Mesenchymal stem cell (in vitro differentiated cells and primary cell): ENCODE data around the gene GABRA4.

Experiments
- DNase-seq: peaks from one replicate; pipeline ENCODE4 v3.0.0-alpha.2; 2013
- H2AFZ ChIP-seq: one replicate; pipeline ENCODE4 v1.6.1; 2013; ENCODE audit warnings: low read depth, mild to moderate bottlenecking, control low read depth, inconsistent platforms, low read length, moderate library complexity
- H2AK5ac ChIP-seq: 2 replicates; pipeline ENCODE4 v1.6.1; 2013; ENCODE audit warnings: low read length, moderate library complexity, mild to moderate bottlenecking, inconsistent platforms; ENCODE audit not compliant: severe bottlenecking
- H2BK120ac ChIP-seq: one replicate; pipeline ENCODE4 v1.6.1; 2013; ENCODE audit warnings: low read depth, mild to moderate bottlenecking, inconsistent platforms, low read length, moderate library complexity
- H2BK12ac ChIP-seq, 2 experiments: one replicate each; pipeline ENCODE4 v1.6.1; 2013; ENCODE audit warnings: inconsistent platforms in 2 of 2, low read length in 2 of 2, mild to moderate bottlenecking in 2 of 2, moderate library complexity in 2 of 2, control low read depth in 1 of 2
- H2BK15ac ChIP-seq: one replicate; pipeline ENCODE4 v1.6.1; 2013; ENCODE audit warnings: mild to moderate bottlenecking, low read depth, inconsistent platforms; ENCODE audit not compliant: poor library complexity, severe bottlenecking
- H2BK5ac ChIP-seq: 2 replicates; pipeline ENCODE4 v1.6.1; 2013; ENCODE audit warnings: low read depth, mild to moderate bottlenecking, low read length, control low read depth, inconsistent platforms; ENCODE audit not compliant: poor library complexity, severe bottlenecking
- H3K14ac ChIP-seq, 2 experiments: one replicate each; pipeline ENCODE4 v1.6.1; 2013; ENCODE audit warnings: inconsistent platforms in 2 of 2, low read length in 2 of 2, control low read depth in 1 of 2, mild to moderate bottlenecking in 1 of 2, moderate library complexity in 1 of 2
- H3K18ac ChIP-seq, 2 experiments: one replicate each; pipeline ENCODE4 v1.6.1; 2013; ENCODE audit warnings: inconsistent platforms in 2 of 2, low read length in 2 of 2, control low read depth in 1 of 2, low read depth in 1 of 2, mild to moderate bottlenecking in 1 of 2
- H3K23ac ChIP-seq, 2 experiments: one replicate each; pipeline ENCODE4 v1.6.1; 2013; ENCODE audit warnings: inconsistent platforms in 2 of 2, low read length in 2 of 2, mild to moderate bottlenecking in 2 of 2, moderate library complexity in 2 of 2, control low read depth in 1 of 2
- H3K27ac ChIP-seq: 2 replicates; pipeline ENCODE4 v1.5.1; 2013; ENCODE audit warnings: mild to moderate bottlenecking, moderate library complexity, low read length, control low read depth, inconsistent platforms; ENCODE audit not compliant: poor library complexity, severe bottlenecking
- H3K27me3 ChIP-seq, 2 experiments: 2 replicates each; pipeline versions ENCODE4 v1.6.1 to v1.7.0; 2013; ENCODE audit warnings: low read length in 2 of 2, mild to moderate bottlenecking in 2 of 2, moderate library complexity in 2 of 2, control low read depth in 1 of 2, inconsistent platforms in 1 of 2; ENCODE audit not compliant: control insufficient read depth in 1 of 2, insufficient read depth in 1 of 2
- H3K36me3 ChIP-seq, 2 experiments: 2 replicates each; pipeline versions ENCODE4 v1.6.1 to v1.7.0; 2013; ENCODE audit warnings: low read length in 2 of 2, control low read depth in 1 of 2, inconsistent platforms in 1 of 2, low read depth in 1 of 2, mild to moderate bottlenecking in 1 of 2; ENCODE audit not compliant: insufficient read depth in 2 of 2, control insufficient read depth in 1 of 2
- H3K4ac ChIP-seq, 2 experiments: one replicate each; pipeline ENCODE4 v1.6.1; 2013; ENCODE audit warnings: inconsistent platforms in 2 of 2, low read length in 2 of 2, mild to moderate bottlenecking in 2 of 2, moderate library complexity in 2 of 2, control low read depth in 1 of 2, low read depth in 1 of 2
- H3K4me1 ChIP-seq: 2 replicates; pipeline ENCODE4 v1.6.1; 2013; ENCODE audit warnings: low read depth, low read length, control low read depth; ENCODE audit not compliant: control insufficient read depth, insufficient read depth
- H3K4me2 ChIP-seq: 2 replicates; pipeline ENCODE4 v1.6.1; 2013; ENCODE audit warnings: low read length, mild to moderate bottlenecking, inconsistent platforms; ENCODE audit not compliant: poor library complexity, severe bottlenecking
- H3K4me3 ChIP-seq, 2 experiments: 2 replicates each; pipeline versions ENCODE4 v1.5.1 to v1.7.0; 2013; ENCODE audit warnings: low read length in 2 of 2, mild to moderate bottlenecking in 2 of 2, control low read depth in 1 of 2, low read depth in 1 of 2; ENCODE audit not compliant: insufficient read depth in 1 of 2
- H3K79me1 ChIP-seq: replicated peaks from 2 replicates; pipeline ENCODE4 v1.6.1; 2013; ENCODE audit warnings: mild to moderate bottlenecking, control low read depth, low read length, inconsistent platforms; ENCODE audit not compliant: poor library complexity, severe bottlenecking
- H3K9ac ChIP-seq: 2 replicates; pipeline ENCODE4 v1.7.0; 2013; ENCODE audit warnings: mild to moderate bottlenecking, low read length, moderate library complexity
- H3K9me3 ChIP-seq: 2 replicates; pipeline ENCODE4 v1.7.0; 2013; ENCODE audit warnings: mild to moderate bottlenecking, low read length; ENCODE audit not compliant: control insufficient read depth
- H4K8ac ChIP-seq: one replicate; pipeline ENCODE4 v1.6.1; 2013; ENCODE audit warnings: inconsistent platforms, mild to moderate bottlenecking, low read length, moderate library complexity
- H4K91ac ChIP-seq: one replicate; pipeline ENCODE4 v1.6.1; 2013; ENCODE audit warnings: mild to moderate bottlenecking, low read length, inconsistent platforms
- WGBS: methylation state at CpG from one replicate; pipeline ENCODE4 v1.1.7; 2013; ENCODE audit warnings: mixed read lengths; 5-methylcytosine and 5-hydroxymethylcytosine counted together

Gene GABRA4

DNA sequence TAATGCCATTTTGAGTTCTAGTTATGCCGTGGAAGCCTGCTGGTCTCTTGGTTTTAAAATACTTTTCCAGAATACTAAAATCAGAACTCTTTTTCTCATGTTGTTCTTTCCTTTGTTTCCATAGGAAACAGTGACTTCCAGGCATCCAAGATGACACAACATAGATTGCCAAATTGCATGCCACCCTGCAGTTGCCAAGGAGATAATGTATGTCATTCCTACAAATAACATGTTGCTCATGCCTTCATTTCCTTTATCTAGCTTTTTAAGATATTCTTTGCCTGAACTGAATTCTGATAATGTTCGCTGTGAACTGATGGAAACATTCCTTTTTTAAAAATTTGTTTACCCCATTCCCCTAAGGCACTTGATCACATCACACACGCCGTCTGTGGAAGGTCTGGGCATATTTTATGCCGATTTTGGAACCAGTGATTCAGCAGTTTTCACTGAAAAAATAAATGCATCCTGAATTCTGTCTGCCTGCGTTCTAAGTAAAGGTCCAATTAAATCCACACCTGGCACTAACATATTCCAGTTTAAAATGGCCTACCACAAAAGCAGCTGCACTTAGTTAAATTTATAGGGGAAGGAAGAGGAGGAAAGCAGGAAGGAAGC is 46.4 kb downstream of the GABRA4 start:
- no peak overlapping the region for H2AFZ ChIP-seq
- no peak overlapping the region for H2BK15ac ChIP-seq
- H3K79me1 ChIP-seq = no peaks in the 10 kb centered on the region
- no peaks in the 10 kb centered on the region for H3K9me3 ChIP-seq
- H2BK5ac ChIP-seq = no peak overlapping the region
- no peaks in the 10 kb centered on the region for H3K27me3 ChIP-seq
- H2AK5ac ChIP-seq = no peak overlapping the region
- H3K4me2 ChIP-seq = no peak overlapping the region
- no peaks in the 10 kb centered on the region for H3K36me3 ChIP-seq
- no peak overlapping the region for H3K18ac ChIP-seq
- H3K4me3 ChIP-seq = no peak overlapping the region
- WGBS = 85% methylated on average over 5 of the region's 6 CpGs
- H3K4me1 ChIP-seq = peaks cover 1% of the 10 kb centered on the region
- DNase-seq = peak; percentile 86
- no peak overlapping the region for H4K91ac ChIP-seq
- H2BK12ac ChIP-seq = no peak overlapping the region
- H4K8ac ChIP-seq = no peak overlapping the region
- no peak overlapping the region for H3K23ac ChIP-seq
- H2BK120ac ChIP-seq = no peak overlapping the region
- no peak overlapping the region for H3K4ac ChIP-seq
- no peak overlapping the region for H3K9ac ChIP-seq
- H3K14ac ChIP-seq = no peak overlapping the region
- H3K27ac ChIP-seq = no peak overlapping the region

DNA sequence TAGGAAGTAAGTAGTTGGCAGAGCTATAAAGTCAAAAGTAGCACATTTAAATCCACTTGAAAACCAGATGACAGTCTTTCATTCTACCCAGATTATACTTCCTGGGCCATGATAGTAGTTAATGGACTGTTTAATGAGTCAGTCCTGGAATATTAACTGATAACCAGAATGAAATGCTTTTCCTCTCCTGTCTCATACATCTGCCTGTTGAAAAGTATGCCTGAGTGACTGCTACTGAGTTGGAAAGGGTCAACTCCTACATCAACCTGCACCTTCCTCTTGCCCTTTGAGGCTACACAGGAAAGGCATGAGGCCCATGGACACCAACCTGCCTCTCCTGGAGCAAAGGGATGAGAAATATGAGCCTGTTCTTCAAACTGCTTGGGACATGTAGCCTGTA is 48.3 kb downstream of the GABRA4 start:
- Histone ChIP-seq H3K18ac (no peak overlapping the region), H3K27ac (no peak overlapping the region), H3K9me3 (no peaks in the 10 kb centered on the region), H3K23ac (no peak overlapping the region), H2AK5ac (no peak overlapping the region), H2BK120ac (no peak overlapping the region), H4K91ac (no peak overlapping the region), H3K4ac (no peak overlapping the region), H4K8ac (no peak overlapping the region), H2BK15ac (no peak overlapping the region), H2AFZ (peak overlapping the region; percentile 86), H3K14ac (peak overlapping the region in 1 of 2 experiments; percentile 75), H3K4me1 (peaks cover 1% of the 10 kb centered on the region), H2BK12ac (peak overlapping the region in 1 of 2 experiments; percentile 78), H2BK5ac (no peak overlapping the region), H3K79me1 (no peaks in the 10 kb centered on the region), H3K9ac (no peak overlapping the region), H3K27me3 (no peaks in the 10 kb centered on the region), H3K4me2 (no peak overlapping the region), H3K4me3 (no peak overlapping the region), H3K36me3 (no peaks in the 10 kb centered on the region)
- peak; percentile 12 for DNase-seq

DNA sequence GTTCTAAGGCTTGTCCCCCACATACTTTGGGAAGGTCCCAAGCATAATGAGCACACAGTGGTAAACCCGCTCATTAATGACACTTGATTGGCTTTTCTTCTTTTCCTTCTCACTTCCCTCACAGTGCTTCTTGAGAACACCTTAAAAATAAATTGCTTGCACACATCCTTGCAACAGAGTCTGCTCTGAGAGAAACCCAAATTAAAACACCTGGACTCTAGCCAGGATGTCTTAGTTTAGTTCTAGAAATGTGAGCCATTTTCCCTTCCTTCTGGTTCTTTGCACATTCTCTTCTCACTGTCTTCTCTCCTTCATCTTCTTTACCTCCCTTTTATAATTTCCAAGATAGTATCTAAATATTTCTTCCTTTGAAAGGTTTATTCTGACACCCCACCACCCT is 49.0 kb downstream of the GABRA4 start:
- H3K27me3 ChIP-seq = no peaks in the 10 kb centered on the region
- H4K8ac ChIP-seq = no peak overlapping the region
- H3K79me1 ChIP-seq = no peaks in the 10 kb centered on the region
- no peak overlapping the region for H2BK120ac ChIP-seq
- H3K4me2 ChIP-seq = no peak overlapping the region
- no peaks in the 10 kb centered on the region for H3K9me3 ChIP-seq
- no peak overlapping the region for H3K4ac ChIP-seq
- no peak overlapping the region for H3K14ac ChIP-seq
- no peak overlapping the region for H3K27ac ChIP-seq
- DNase-seq = no peak
- no peak overlapping the region for H2AFZ ChIP-seq
- WGBS = 95% methylated on average over 1 of the region's 1 CpG
- no peak overlapping the region for H3K9ac ChIP-seq
- H4K91ac ChIP-seq = no peak overlapping the region
- no peak overlapping the region for H3K4me3 ChIP-seq
- peaks cover 1% of the 10 kb centered on the region for H3K4me1 ChIP-seq
- H3K18ac ChIP-seq = no peak overlapping the region
- no peak overlapping the region for H2AK5ac ChIP-seq
- no peaks in the 10 kb centered on the region for H3K36me3 ChIP-seq
- H3K23ac ChIP-seq = no peak overlapping the region
- H2BK15ac ChIP-seq = no peak overlapping the region
- no peak overlapping the region for H2BK12ac ChIP-seq
- H2BK5ac ChIP-seq = no peak overlapping the region

DNA sequence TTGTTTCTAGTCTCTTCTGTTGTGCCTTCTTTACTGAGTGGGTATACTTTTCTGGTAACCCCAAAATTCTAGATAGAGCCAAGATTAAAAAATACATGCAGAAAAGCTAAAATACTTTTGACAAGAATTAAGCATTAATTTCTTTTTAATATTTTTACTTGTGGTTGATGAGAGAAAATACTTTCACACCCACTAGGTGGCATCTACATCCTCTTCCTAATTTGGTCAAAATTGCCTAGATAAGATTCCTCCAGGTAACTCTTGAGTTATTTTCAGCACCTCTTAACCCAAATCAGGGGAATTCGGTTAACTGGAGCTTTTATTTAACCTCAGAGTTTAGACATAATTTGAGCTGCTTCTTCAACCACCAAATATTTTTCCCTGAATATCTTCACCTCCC is 55.9 kb downstream of the GABRA4 start:
- H2BK5ac ChIP-seq = no peak overlapping the region
- no peak overlapping the region for H2BK12ac ChIP-seq
- H4K91ac ChIP-seq = no peak overlapping the region
- no peak overlapping the region for H3K14ac ChIP-seq
- no peaks in the 10 kb centered on the region for H3K9me3 ChIP-seq
- H2AFZ ChIP-seq = no peak overlapping the region
- H3K4ac ChIP-seq = no peak overlapping the region
- 80% methylated on average over 1 of the region's 1 CpG for WGBS
- H3K9ac ChIP-seq = no peak overlapping the region
- no peak for DNase-seq
- no peak overlapping the region for H3K18ac ChIP-seq
- no peak overlapping the region for H3K23ac ChIP-seq
- H3K4me1 ChIP-seq = no peaks in the 10 kb centered on the region
- no peaks in the 10 kb centered on the region for H3K27me3 ChIP-seq
- H2BK15ac ChIP-seq = no peak overlapping the region
- no peak overlapping the region for H3K4me2 ChIP-seq
- no peaks in the 10 kb centered on the region for H3K79me1 ChIP-seq
- no peak overlapping the region for H2BK120ac ChIP-seq
- no peaks in the 10 kb centered on the region for H3K36me3 ChIP-seq
- no peak overlapping the region for H3K27ac ChIP-seq
- H3K4me3 ChIP-seq = no peak overlapping the region
- H2AK5ac ChIP-seq = no peak overlapping the region
- no peak overlapping the region for H4K8ac ChIP-seq
